DMS153 (cell line): ENCODE measurements around the gene NHLH2.

Experiments
- DNase-seq: peaks from one replicate; lab custom pipeline; 2025; lab: John Stamatoyannopoulos, UW

The NHLH2 gene

DNA sequence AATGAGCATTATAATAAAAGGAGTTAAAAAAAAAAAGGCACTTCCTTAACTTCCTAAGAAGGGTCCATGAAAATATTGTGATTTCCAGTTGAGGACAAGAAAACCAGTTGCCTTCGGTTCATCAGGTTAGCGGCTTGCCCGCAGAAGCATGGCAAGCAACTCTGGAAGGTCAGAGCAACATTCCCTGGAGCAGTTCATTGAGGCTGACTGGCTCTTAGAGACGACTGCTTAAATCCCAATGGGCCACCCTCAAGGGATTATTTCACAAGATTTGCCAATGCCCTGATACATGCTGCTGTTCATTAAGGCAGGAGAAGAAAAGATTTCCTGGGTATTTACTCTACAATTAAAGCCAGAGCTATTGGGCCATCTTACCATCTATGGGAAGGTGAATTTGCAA, 43.4 kb downstream of the NHLH2 start:
- DNase-seq, result no peak

DNA sequence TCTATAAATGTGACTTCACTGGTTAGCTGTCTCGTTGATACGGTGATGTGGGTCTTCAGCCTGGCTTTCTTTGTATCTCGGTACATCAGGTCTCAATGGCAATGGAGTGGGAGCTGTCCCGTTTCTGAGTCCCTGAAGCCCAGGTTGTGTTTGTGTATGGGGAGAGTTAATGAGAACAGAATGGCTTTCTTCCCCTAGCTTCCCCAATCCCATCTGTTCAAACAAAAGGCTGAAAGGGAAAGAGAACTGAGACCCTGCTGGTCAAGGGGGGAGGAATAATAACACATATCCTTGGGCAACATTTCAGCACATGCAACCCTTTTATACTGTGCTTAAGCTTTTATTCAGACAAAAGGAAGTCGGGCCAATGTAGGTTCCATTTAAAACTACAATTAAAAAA, 44.0 kb downstream of the NHLH2 start:
- DNase-seq, result no peak

DNA sequence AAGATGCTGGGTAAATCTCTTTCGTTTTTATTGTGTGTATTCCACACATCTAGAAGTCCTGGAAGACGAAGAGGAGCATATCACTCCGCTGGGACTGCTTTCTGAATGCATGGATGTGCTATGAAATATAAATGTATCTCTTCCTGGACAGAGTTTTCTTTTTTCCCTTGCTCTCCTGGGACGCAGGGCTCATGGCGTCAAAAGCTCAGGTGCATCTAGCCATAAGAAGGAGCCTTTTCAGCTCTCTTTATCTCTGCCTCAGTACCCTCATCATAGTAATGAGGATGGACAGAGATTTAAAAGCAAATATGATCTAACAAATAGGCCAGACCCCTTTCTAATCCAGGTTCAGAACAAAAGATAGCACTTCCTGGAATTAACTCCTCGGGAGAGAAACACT, 44.9 kb downstream of the NHLH2 start:
- DNase-seq, result no peak

DNA sequence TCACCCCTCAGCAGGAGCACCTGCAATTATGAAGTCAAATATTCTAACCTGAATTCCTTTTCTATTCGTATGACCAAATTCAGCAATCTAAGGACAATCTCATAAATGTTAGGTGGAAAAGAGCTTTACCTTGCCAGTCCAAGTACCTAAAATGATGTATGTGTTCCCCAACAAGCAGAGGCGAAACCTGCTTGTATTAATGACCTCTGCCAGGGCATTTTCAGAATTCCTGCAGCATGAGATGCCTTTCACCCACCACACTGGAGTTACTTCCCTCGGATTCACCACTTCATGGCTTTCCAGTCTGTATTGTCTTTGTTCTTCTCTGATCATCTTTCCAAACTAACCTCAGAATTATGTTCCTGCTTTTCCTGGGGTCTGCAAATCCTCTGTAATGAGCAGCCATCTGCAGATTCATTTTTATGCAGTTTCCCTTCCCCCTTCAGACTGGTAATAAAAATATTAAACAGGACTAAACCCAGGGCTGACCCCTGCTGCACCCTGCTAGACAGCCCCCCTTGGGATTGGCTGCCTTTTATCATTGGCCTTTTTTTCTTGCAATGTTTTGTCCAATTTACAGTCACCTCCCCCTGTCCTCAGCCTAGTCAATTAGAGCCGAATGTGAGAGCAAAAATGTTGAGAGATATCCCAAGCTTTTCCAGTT, 45.8 kb downstream of the NHLH2 start:
- DNase-seq, result no peak

DNA sequence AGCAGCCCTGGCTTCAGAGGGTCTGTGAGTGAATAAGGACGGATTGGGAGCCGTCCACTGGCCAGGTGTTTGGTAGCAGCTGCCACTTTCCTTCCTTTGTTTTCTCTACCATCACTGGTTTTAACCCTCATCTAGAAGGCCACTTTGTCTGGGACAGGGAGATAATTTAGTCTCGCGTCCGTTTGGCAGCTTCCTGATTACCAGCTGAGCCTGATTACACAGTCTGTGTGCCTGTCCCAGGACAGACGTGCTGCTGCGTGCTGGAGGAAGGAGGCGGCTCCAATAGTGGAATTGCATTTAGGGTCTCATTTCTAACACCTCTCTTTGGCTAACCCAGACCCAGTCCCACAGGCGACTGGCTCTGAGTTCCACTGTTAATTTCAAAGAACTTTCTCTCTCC, 47.8 kb downstream of the NHLH2 start:
- no peak for DNase-seq

DNA sequence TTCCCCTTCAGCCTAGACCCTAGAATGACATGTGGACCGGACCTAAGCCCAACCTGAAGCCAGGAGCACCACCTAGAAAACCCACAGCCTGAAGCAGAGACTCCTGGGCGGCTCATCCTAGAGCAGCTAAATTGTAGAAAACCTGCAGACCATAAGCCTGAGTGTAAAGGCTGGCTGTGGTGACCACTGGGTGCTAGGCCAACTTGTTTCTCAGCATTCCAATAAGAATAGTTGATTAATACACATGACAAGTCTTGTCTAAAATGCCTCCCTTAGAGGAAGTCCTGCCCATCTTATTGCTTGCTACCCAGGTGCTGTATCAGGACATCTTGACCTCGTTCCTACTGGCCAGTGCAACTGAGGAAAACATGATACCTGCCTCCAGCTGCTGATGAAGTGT, 49.1 kb downstream of the NHLH2 start:
- no peak for DNase-seq

DNA sequence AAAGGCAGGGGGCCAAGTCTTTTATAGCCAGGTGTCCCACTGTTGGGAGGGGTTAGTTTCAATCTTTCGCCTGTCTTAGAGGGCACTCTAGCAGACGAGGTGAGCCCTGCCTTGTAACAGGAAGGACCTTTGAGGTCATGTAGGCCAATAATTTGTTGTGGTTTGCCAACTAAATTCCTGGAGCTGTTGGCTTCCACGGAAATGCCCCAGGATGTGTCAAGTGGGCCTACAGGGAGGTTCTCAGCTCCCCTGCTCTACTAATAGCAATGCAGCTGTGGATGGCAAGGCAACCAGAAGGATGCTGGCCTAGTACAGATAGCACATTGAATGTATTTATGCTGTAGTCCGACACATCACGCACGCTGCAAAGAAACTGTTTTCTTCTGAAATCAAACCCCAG, 50.1 kb downstream of the NHLH2 start:
- DNase-seq, result no peak

DNA sequence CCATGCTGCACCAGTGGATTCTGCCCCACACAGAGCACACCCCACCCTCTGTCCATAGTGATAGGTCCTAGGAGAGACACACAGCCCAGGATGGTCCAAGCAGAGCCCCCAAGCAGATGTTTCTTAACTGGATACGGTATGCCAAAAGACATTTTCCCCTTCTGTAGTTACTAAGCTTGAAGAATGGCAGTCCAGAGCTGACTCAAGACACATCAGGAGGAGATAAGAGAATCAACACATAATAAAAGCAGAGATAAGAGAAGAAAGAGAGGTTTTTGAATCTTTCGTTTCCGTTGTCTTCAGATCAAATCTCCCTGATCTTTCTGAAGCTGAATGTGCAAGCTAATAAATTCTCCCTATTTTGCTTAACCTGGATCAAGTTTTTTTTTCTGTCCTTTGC, 50.6 kb downstream of the NHLH2 start:
- no peak for DNase-seq
